Breast epithelium (tissue), 3 donors: ENCODE measurements around the gene VEGFB.

Source experiments
- POLR2AphosphoS5 ChIP-seq, 3 donors: sonication (generic); formaldehyde crosslinking; IDR thresholded peaks; one replicate each; pipeline ENCODE4 v1.6.1; 2017; ENCODE audit warnings: antibody characterized with exemption in 3 of 3
- TF ChIP-seq, protein P1 (sequence below), 3 donors: fragments of 450-650 bp; IDR thresholded peaks; one replicate each; pipeline ENCODE4 v1.5.1; 2016 to 2017; ENCODE audit warnings: antibody characterized with exemption in 3 of 3, mild to moderate bottlenecking in 3 of 3, moderate library complexity in 3 of 3

GRCh38 chr11:64263021-64263946 is 28.9 kb downstream of the VEGFB start:
- TF ChIP-seq, protein P1, sequence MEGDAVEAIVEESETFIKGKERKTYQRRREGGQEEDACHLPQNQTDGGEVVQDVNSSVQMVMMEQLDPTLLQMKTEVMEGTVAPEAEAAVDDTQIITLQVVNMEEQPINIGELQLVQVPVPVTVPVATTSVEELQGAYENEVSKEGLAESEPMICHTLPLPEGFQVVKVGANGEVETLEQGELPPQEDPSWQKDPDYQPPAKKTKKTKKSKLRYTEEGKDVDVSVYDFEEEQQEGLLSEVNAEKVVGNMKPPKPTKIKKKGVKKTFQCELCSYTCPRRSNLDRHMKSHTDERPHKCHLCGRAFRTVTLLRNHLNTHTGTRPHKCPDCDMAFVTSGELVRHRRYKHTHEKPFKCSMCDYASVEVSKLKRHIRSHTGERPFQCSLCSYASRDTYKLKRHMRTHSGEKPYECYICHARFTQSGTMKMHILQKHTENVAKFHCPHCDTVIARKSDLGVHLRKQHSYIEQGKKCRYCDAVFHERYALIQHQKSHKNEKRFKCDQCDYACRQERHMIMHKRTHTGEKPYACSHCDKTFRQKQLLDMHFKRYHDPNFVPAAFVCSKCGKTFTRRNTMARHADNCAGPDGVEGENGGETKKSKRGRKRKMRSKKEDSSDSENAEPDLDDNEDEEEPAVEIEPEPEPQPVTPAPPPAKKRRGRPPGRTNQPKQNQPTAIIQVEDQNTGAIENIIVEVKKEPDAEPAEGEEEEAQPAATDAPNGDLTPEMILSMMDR (IDR thresholded peaks at IDR 0.05), result no peak
- TF ChIP-seq POLR2AphosphoS5 (IDR thresholded peaks at IDR 0.05), result no peak
